ENCODE data around the gene C4B.
"Not testable (repeated sequence)": the region's sequence is repeated elsewhere in the genome, so short reads cannot be mapped to it uniquely, and the experiment has no call there.

- TF ChIP-seq CTCF (IDR thresholded peaks at IDR 0.05); EZH2 (IDR thresholded peaks at IDR 0.05; ENCODE audit: borderline replicate concordance, insufficient read depth, low read depth, low read length, poor library complexity, severe bottlenecking): not testable (repeated sequence)
These were observed 38.0 kb downstream of the C4B start for GRCh38 chr6:32052626-32053025.
